Tongue (tissue), 2 donors: ENCODE data around the gene FBXO7. TPM values are rescaled to one million over a fixed set of nuclear protein-coding genes. Genes with fewer than 3 reads are reported as not detected.

Experiments
- DNase-seq: peaks from one replicate; pipeline ENCODE4 v3.0.0-alpha.2; 2015
- total RNA-seq: library from RNA; depleted of rRNA; stranded (reverse); fragments of >200 nt; gene quantifications from one replicate; pipeline ENCODE4 v1.2.3, GENCODE V29; 2014

Gene FBXO7
- total RNA-seq, 1 donor from 2014 or later: 71.8 TPM

- peak; percentile 71 for DNase-seq
Measured at GRCh38 chr22:32531931-32532819, 57.6 kb downstream of the FBXO7 start.

- peak; percentile 84 for DNase-seq
Measured at GRCh38 chr22:32532820-32533128, 58.2 kb downstream of the FBXO7 start.

- no peak for DNase-seq
Measured at GRCh38 chr22:32533265-32534111, 58.9 kb downstream of the FBXO7 start.

GRCh38 chr22:32534252-32535235 lies 59.9 kb downstream of the FBXO7 start:
- no peak for DNase-seq

GRCh38 chr22:32535531-32536190 lies 61.0 kb downstream of the FBXO7 start:
- no peak for DNase-seq

- DNase-seq: no peak
Measured at GRCh38 chr22:32536352-32536751, 61.7 kb downstream of the FBXO7 start.

- no peak for DNase-seq
Measured at GRCh38 chr22:32538521-32538920, 63.9 kb downstream of the FBXO7 start.

GRCh38 chr22:32539631-32540421 lies 65.2 kb downstream of the FBXO7 start:
- peak; percentile 71 for DNase-seq

- no peak for DNase-seq
Measured at GRCh38 chr22:32541481-32541880, 66.9 kb downstream of the FBXO7 start.

- DNase-seq: no peak
Measured at GRCh38 chr22:32542066-32542676, 67.6 kb downstream of the FBXO7 start.

- DNase-seq: no peak
Measured at GRCh38 chr22:32542677-32543357, 68.2 kb downstream of the FBXO7 start.

- DNase-seq: no peak
Measured at GRCh38 chr22:32544953-32545558, 70.4 kb downstream of the FBXO7 start.

GRCh38 chr22:32545801-32546200 lies 71.2 kb downstream of the FBXO7 start:
- DNase-seq: no peak

GRCh38 chr22:32546496-32546895 lies 71.9 kb downstream of the FBXO7 start:
- no peak for DNase-seq

GRCh38 chr22:32546935-32547334 lies 72.3 kb downstream of the FBXO7 start:
- DNase-seq: no peak

- no peak for DNase-seq
Measured at GRCh38 chr22:32548039-32548438, 73.4 kb downstream of the FBXO7 start.
